NCI-H1092 treated with DMSO at 0.1 percent for 48 hours (cell line): ENCODE results near the gene GHITM.

ENCODE experiments used
- DNase-seq: peaks from one replicate; lab custom pipeline; 2025; lab: John Stamatoyannopoulos, UW

GHITM gene

GRCh38 chr10:84200537-84201243, 61.4 kb downstream of the GHITM start:
- no peak for DNase-seq

GRCh38 chr10:84201244-84201606, 61.9 kb downstream of the GHITM start:
- DNase-seq = no peak

GRCh38 chr10:84201682-84202081, 62.4 kb downstream of the GHITM start:
- DNase-seq = no peak

- no peak for DNase-seq
These were observed 63.0 kb downstream of the GHITM start for GRCh38 chr10:84202349-84202748.
